HepG2 (cell line): Measurements from ENCODE around the gene DNAJB8. TPM values are rescaled to one million over a fixed set of nuclear protein-coding genes. Genes with fewer than 3 reads are reported as not detected.

Experiments used
- ATF2 ChIP-seq: sonication (generic); formaldehyde crosslinking; IDR thresholded peaks from 2 replicates; pipeline ENCODE4 v1.4.0; 2020; ENCODE audit warnings: missing genetic modification reagents
- CEBPB ChIP-seq: IDR thresholded peaks from 2 replicates; pipeline ENCODE4 v1.6.1; 2011; ENCODE audit warnings: low read depth, low read length, improper control_type of control experiment, borderline replicate concordance
- DZIP1 ChIP-seq: sonication (generic); formaldehyde crosslinking; IDR thresholded peaks from 2 replicates; pipeline ENCODE4 v1.5.0; 2020; ENCODE audit warnings: mild to moderate bottlenecking, missing genetic modification reagents
- HCFC1 ChIP-seq: fragments of 150-350 bp; IDR thresholded peaks from 2 replicates; pipeline ENCODE4 v1.6.1; 2014; ENCODE audit warnings: low read depth, low read length
- HDAC2 ChIP-seq: sonication (generic); formaldehyde crosslinking; IDR thresholded peaks from 2 replicates; pipeline ENCODE4 v1.4.0; 2020; ENCODE audit warnings: missing genetic modification reagents
- HNRNPK ChIP-seq: fragments of 200-400 bp; formaldehyde crosslinking; IDR thresholded peaks from 2 replicates; pipeline ENCODE4 v1.6.1; 2018; ENCODE audit warnings: low read length, low read depth, moderate library complexity, mild to moderate bottlenecking; ENCODE audit not compliant: poor library complexity, severe bottlenecking
- HOXA7 ChIP-seq: sonication (generic); formaldehyde crosslinking; IDR thresholded peaks from 2 replicates; pipeline ENCODE4 v1.8.1; 2022; ENCODE audit warnings: mild to moderate bottlenecking, missing genetic modification reagents, moderate library complexity
- HOXD1 ChIP-seq: sonication (generic); formaldehyde crosslinking; IDR thresholded peaks from 2 replicates; pipeline ENCODE4 v1.5.0; 2020; ENCODE audit warnings: missing genetic modification reagents
- KDM2A ChIP-seq: sonication (generic); formaldehyde crosslinking; IDR thresholded peaks from 2 replicates; pipeline ENCODE4 v1.4.0; 2020; ENCODE audit warnings: low read depth, missing genetic modification reagents, borderline replicate concordance
- NFRKB ChIP-seq: fragments of 450-650 bp; IDR thresholded peaks from 2 replicates; pipeline ENCODE4 v1.6.1; 2017
- PAXIP1 ChIP-seq: sonication (generic); formaldehyde crosslinking; conservative IDR thresholded peaks from 2 replicates; pipeline ENCODE4 v1.4.0; 2020; ENCODE audit warnings: mild to moderate bottlenecking, missing genetic modification reagents, moderate library complexity
- PHF8 ChIP-seq: sonication (generic); formaldehyde crosslinking; IDR thresholded peaks from 2 replicates; pipeline ENCODE4 v1.5.0; 2020; ENCODE audit warnings: missing genetic modification reagents
- SNAPC5 ChIP-seq: sonication (generic); formaldehyde crosslinking; IDR thresholded peaks from 2 replicates; pipeline ENCODE4 v1.8.1; 2023; ENCODE audit warnings: mild to moderate bottlenecking, missing genetic modification reagents, borderline replicate concordance
- SRY ChIP-seq: sonication (generic); formaldehyde crosslinking; IDR thresholded peaks from 2 replicates; pipeline ENCODE4 v1.8.0; 2022; ENCODE audit warnings: mild to moderate bottlenecking, missing genetic modification reagents
- SUZ12 ChIP-seq: fragments of 150-350 bp; IDR thresholded peaks from 2 replicates; pipeline ENCODE4 v1.6.1; 2014; ENCODE audit warnings: low read depth, low read length
- SYNCRIP ChIP-seq: fragments of 200-400 bp; formaldehyde crosslinking; IDR thresholded peaks from 2 replicates; pipeline ENCODE4 v1.6.1; 2018; ENCODE audit warnings: mild to moderate bottlenecking, low read depth, low read length; ENCODE audit not compliant: insufficient read depth
- TEF ChIP-seq: sonication (generic); formaldehyde crosslinking; IDR thresholded peaks from 2 replicates; pipeline ENCODE4 v1.5.0; 2020; ENCODE audit warnings: missing genetic modification reagents
- ZMYM2 ChIP-seq: sonication (generic); formaldehyde crosslinking; IDR thresholded peaks from 2 replicates; pipeline ENCODE4 v1.8.0; 2022; ENCODE audit warnings: mild to moderate bottlenecking, missing genetic modification reagents
- ZNF160 ChIP-seq: sonication (generic); formaldehyde crosslinking; IDR thresholded peaks from 2 replicates; pipeline ENCODE4 v1.8.0; 2022; ENCODE audit warnings: mild to moderate bottlenecking, inconsistent platforms, missing genetic modification reagents
- ZNF3 ChIP-seq: IDR thresholded peaks from 2 replicates; pipeline ENCODE4 v1.7.0; 2017; ENCODE audit warnings: inconsistent platforms
- ZNF577 ChIP-seq: sonication (generic); formaldehyde crosslinking; IDR thresholded peaks from 2 replicates; pipeline ENCODE4 v1.4.0; 2020; ENCODE audit warnings: mild to moderate bottlenecking, low read depth, missing genetic modification reagents, borderline replicate concordance
- polyA plus RNA-seq, 8 experiments: library from polyadenylated mRNA; depleted of rRNA in 3 of 8; stranded (reverse) in 7 of 8; unstranded in 1 of 8; fragments of >200 nt; fragmentation: Illumina TruSeq in 4 of 8; extraction: Trizol in 4 of 8; gene quantifications; 2 replicates each; pipeline versions ENCODE4 v1.2.1 to v1.2.3, GENCODE V29; 2011 to 2016; ENCODE audit warnings: low read depth in 4 of 8, missing spikeins in 1 of 8, mixed read lengths in 1 of 8; ENCODE audit not compliant: insufficient read depth in 1 of 8
- total RNA-seq, 5 experiments: library from RNA; depleted of rRNA; stranded (reverse); fragments of >200 nt; fragmentation: Illumina TruSeq; extraction: Trizol; gene quantifications; 2 replicates each; pipeline ENCODE4 v1.2.3, GENCODE V29; 2016; ENCODE audit warnings: low read depth in 1 of 5

The DNAJB8 gene
- total and polyA plus RNA-seq, 2 of the 13 experiments (the other 11 are each of a cell fraction or from before 2014, with no cell fraction given) = not detected

- TF ChIP-seq PAXIP1 (CRISPR knock-in tag) (0 out of 2 replicates have a peak, but pooled peaks have one; percentile 21), NFRKB (no peak), CEBPB (no peak), ZNF160 (no peak), HOXD1 (CRISPR knock-in tag) (no peak), HNRNPK (no peak), DZIP1 (CRISPR knock-in tag) (no peak), SRY (CRISPR knock-in tag) (0 out of 2 replicates have a peak, but pooled peaks have one; percentile 24), ZNF3 (CRISPR knock-in tag) (no peak), HCFC1 (no peak), PHF8 (CRISPR knock-in tag) (peak; percentile 65; the same call in 1 of the 2 replicates), SYNCRIP (no peak), HDAC2 (no peak), KDM2A (CRISPR knock-in tag) (no peak), SUZ12 (no peak), ATF2 (0 out of 2 replicates have a peak, but pooled peaks have one; percentile 12), ZMYM2 (CRISPR knock-in tag) (no peak), TEF (CRISPR knock-in tag) (no peak), SNAPC5 (no peak), ZNF577 (CRISPR knock-in tag) (no peak), HOXA7 (CRISPR knock-in tag) (no peak)
These were observed 22.9 kb upstream of the DNAJB8 start (continued) for GRCh38 chr3:128489674-128489926.
